ENCODE results near the gene ZNF329.

The ZNF329 gene

GRCh38 chr19:58118979-58119733, 31.4 kb downstream of the ZNF329 start:
- no peak for DNase-seq (ENCODE audit: low read depth, low spot score)

DNA sequence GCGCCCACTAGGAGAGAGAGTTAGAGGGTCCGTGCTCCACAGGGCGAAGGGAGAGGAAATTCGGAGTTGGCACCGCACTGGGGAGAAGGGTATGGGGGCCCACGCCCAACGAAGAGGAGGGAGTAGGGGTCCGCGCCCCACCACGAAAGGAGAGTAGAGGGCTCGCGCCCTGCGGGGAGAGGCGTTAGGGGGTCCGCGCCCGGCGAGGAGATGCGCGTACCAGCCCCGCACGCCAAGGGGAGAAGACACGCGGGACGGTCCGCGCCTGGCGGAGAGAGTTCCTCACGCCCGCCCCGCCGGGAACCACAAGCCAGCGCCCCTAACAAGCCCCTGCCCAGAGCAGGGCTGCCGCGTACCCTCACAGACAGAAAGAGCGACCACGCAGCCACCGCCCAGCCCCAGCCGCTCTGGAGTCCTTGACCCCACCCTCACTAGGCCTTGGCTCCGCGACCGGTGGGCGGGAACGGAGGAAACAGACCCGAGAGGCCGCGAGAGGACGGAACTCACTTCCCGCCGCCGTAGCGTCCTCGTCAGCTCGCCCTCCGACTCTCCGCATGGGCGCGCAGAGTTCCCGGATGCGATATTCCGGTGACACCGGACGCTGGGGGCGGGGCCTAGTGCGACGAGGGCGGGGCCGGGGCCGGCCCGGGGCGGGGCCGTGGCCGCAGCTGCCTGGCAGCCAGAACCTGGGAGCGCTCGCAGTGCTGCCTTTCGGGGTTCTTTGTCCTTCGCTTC, 32.6 kb downstream of the ZNF329 start:
- no peak for DNase-seq (ENCODE audit: low read depth, low spot score)

DNA sequence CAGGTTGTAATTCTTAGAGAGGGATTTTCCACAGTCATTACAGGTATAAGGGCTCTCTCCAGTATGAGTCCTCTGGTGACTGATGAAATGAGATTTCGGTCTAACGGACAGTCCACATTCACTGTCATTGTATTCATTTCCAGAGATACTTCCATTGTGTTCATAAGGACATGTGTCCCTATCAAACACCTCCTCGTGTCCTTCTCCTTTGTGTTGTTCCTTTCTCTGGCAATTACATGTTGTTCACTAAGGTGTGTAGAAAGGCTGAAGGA, 42.1 kb downstream of the ZNF329 start:
- no peak for DNase-seq (ENCODE audit: low read depth, low spot score)

DNA sequence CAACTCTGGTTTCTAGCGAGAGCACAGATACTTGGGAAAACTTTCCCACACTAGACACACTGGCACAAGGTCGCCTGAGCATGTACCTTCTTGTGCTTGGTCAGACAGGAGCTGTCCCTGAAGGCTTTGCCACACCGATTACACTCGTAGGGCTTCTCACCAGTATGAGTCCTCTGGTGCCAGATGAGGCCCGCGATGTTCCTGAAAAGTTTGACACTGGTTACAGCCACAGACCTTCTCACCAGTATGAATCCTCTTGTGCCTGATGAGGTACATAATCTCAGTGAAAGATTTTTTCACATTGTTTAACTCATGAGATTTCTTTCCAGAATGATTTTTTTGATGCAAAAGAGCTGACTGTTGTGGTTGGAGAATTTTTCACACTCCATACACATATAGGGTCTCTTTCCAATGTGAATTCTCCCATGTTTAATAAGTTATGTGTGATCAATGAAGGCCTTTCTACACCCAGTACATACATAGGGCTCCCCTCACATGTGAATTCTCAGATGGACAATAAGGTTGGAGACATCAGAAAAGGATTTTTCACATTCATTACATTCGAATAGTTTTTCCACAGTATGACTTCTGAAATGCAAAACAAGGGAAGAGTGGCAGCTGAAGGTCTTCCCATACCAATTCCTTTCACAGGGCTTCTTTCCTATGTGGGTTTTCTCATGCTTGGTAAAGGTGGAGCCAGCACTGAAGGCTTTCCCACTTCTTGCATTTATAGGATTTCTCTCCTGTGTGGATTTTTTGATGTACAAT, 42.6 kb downstream of the ZNF329 start:
- no peak for DNase-seq (ENCODE audit: low read depth, low spot score)

DNA sequence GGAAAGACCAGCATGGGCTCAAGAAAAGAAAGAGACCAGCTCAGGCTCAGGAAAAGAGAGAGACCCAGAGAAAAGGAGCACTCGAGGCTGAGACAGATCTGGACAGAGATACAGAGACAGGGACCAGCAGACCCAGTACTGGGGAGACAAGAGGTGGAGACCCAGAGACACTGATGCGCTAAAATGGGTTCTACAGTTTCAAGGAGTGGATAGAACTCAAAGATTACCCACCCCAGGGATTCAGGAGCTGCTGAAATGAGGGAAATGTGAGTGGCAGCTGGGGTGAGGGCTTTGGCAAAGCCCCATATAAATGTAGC, 51.9 kb downstream of the ZNF329 start:
- DNase-seq (ENCODE audit: low read depth, low spot score) = no peak

GRCh38 chr19:58097781-58098681, 52.6 kb downstream of the ZNF329 start, which contains the start of gene ZSCAN18:
ZSCAN18 (minus strand) TSS chr19:58098231; CDS start chr19:58090267, 7,964 bp downstream.
- peak; percentile 87 for DNase-seq (ENCODE audit: low read depth, low spot score)

GRCh38 chr19:58097349-58097748, 53.2 kb downstream of the ZNF329 start:
- no peak for DNase-seq (ENCODE audit: low read depth, low spot score)

DNA sequence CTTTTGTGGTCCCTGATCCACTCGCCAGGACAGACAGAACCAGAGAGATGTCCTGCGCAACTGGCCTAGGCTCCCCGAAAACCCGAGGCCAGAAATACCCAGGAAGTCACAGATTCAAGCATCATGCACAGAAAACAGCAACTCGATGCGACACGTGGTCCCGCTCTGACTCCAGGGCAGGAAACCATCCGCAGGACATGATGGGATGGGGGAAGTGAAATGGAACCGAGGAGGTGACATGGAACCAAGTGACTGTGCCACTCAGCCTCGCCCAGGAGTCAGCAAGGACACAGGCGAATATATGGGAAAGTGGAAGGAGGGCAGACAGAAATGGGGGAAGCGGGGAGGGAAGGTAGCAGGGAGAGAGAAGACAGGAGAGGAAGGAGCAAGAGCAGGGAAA, 53.7 kb downstream of the ZNF329 start:
- no peak for DNase-seq (ENCODE audit: low read depth, low spot score)

DNA sequence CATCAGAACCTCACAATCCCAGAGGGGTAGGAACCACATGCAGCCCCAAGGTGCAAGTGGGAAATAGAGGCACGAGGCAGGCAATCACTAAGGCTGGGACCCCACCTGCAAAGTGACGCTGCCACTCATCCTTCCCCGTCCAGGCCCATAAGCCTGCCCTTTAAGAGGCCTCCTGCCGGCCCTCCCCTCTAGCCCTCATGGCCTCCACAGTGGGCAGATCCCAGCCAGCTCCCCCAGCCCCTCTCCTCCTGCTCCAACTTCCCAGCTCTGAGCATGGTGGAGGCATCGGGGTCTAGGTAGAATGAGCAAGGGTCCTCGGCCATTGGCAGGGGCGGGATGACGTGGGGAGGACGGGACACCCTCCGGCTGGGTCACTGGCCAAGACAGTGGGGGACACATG, 55.3 kb downstream of the ZNF329 start:
- no peak for DNase-seq (ENCODE audit: low read depth, low spot score)

DNA sequence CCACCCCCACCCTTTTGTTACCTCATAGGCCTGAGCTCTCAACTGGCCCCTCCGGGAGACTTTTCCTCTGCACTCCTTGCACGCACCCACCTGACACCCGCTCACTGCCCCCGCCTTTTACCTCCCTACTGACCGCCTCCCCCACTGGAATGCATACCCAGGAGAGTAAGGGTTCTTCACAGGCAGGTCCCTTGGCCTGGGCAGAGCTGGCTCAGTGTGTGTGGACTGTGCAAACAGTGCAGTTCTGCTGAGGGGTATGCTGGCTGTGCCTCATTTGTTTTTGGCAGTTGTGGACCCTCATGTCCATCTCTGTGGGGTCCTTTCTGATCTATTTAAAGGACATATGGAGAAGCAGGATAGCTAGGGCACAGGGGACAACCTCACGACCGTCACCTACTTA, 57.5 kb downstream of the ZNF329 start:
- no peak for DNase-seq (ENCODE audit: low read depth, low spot score)

DNA sequence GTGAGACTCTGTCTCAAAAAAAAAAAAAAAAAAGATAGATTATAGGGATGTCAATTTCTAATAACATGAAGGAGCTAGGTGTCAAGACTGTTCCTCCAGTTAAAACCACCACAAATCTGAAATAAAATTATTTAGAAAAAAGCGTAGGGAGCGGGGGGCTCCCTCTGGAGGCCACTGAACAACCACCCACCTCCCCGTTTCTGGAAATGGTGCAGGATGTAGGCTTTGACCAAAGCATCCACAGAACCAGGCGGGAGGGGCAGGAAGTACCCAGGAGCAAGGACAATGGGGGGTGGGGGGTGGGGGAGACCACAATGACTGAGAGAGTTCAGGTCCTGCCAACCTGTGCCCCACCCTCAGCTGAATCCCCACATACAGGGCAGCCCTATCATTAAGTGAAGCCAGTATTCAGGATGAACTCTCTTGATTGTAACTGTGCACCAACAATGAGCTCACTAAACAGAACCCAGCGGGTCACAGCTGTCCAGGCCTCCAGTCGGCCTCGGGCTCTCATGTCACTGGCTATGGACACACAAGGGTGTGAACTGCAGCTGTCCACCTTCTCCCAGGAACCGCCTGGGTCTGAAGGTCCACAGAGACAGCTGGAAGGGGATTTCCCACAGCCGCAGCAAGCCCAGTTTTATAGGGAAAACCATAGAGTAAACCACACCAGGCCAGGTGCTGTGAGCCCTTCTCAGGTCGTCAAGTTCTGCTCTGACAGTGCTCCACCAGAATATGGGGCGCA, 59.2 kb downstream of the ZNF329 start:
- DNase-seq (ENCODE audit: low read depth, low spot score) = no peak

- no peak for DNase-seq (ENCODE audit: low read depth, low spot score)
These were observed 60.7 kb downstream of the ZNF329 start for GRCh38 chr19:58089846-58090245.

DNA sequence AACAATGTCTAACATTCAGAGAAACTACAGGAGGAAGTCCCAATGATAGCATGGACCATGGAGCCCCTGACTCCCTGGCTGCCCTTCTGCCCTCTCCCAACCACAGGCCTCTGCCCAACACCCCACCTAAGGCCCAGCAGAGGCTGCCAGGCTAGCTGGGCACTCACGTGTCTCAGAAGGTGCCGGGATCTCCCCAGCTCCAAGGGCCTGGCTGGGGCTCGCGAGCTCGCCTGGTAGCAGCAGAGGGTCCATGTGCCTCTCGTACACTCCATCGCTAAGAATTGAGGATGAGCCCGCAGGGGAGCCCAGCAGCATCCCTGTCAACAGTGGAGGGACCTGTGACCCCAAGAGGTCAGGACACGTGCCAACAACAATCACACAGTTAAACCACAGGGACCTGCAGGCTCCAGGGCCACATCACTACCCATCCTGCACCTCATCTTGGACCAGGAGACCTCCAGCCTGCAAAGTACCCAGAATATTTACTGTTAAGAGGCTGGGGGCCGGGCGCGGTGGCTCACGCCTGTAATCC, 62.0 kb downstream of the ZNF329 start:
- no peak for DNase-seq (ENCODE audit: low read depth, low spot score)

DNA sequence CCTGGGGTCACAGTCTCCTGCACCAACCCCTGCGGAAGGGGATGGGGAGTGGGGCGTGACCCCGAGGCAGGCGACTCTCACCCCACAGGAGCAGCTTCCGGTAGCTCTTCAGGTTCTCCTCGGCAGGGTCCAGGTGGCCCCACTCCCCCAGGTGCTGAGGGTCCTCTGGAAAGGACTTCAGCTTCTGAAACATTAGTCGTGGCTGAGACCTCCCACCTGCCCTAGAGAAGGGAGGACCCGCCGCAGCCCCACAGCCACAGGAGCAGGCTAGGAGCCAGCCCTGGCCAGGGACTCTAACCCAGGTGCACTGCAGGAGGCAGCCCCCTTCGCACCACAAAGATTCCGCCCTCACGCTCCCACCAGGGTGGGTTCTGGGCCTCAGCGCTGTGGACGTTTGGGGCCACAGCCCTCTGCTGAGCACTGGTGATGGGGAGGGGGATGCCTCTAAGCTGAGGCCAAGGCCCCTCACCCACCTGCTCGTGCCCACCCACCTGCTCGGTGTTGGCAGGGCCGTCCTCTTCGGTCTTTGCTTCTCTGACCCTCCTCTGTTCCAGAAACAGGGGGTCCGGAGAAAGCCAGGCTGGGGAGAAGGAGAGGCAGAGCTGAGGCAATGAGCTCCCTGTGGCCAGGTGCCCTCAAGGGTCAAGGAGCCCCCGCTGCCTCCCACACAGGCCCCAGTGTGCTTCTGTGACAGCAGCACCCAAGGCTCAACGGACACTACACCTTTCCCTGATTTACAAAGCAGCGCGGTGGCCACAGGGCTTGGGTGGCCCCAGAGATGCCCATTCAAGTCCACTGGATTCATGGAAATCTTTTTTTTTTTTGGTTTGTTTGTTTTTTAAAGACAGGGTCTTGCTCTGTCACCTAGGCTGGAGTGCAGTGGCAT, 63.5 kb downstream of the ZNF329 start:
- no peak for DNase-seq (ENCODE audit: low read depth, low spot score)

- no peak for DNase-seq (ENCODE audit: low read depth, low spot score)
These were observed 65.2 kb downstream of the ZNF329 start for GRCh38 chr19:58085348-58085875.

DNA sequence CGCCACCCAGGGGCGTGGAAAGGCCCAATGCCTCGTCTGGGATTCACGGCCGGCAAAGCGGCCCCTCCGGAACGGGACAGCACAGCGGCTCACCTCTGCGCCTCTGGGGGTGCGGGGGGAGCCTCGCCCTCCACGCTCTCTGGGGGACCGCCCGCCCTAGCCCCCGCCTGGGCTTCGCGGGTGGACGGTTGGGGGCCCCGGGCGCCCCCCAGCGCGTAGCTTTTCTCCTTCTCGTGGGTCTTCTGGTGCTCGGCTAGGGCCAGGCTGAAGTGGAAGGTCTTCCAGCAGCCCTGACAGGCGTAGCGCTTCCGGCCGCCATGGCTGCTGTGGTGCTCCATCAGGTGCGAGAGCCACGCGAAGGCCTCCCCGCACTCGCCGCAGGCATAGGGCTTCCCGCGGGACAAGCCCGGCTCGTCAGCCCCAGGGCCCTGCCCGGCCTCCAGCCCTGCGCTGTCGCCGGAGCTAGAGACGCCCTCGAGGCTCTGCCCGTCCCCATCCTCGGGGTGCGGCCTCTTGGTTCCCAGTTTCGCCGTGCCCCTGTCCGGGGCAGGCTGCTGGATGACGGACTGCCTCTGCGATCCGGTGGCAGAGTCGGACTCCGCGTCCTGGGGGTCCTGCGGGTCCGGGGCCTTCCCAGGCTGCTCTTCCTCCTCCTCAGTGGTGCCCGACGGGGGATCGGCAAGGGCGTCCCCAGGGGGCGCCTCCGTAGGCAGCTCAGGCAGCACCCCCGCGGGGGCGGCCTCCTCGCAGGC, 65.8 kb downstream of the ZNF329 start:
- DNase-seq (ENCODE audit: low read depth, low spot score) = no peak

- no peak for DNase-seq (ENCODE audit: low read depth, low spot score)
These were observed 67.6 kb downstream of the ZNF329 start for GRCh38 chr19:58083021-58083420.

DNA sequence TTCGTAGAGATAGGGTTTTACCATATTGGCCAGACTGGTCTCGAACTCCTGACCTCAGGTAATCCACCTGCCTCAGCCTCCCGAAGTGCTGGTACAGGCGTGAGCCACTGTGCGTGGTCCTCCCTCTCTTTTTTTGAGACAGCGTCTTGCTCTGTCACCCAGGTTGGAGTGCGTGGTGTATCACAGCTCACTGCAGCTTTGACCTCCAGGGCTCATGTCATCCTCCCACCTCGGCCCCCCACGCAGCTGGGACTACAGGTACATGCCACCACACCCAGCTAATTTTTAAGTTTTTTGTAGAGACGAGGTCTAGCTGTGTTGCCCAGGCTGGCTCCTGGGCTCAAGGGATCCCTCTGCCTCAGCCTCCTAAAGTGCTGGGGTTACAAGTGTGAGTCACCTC, 70.8 kb downstream of the ZNF329 start:
- DNase-seq (ENCODE audit: low read depth, low spot score) = no peak
